GM23338 (cell line): ENCODE measurements around the gene IRF5. TPM values are rescaled to one million over a fixed set of nuclear protein-coding genes. Genes with fewer than 3 reads are reported as not detected.
A peak's percentile ranks its signal among the peaks of the same experiment; 100 is the strongest.

ENCODE experiments used
- ATAC-seq: fragments of 200-7000 bp; cut with Tn5 transposase; 3 replicates; pipeline ENCODE4 v1.9.1; 2020
- DNase-seq: peaks from one replicate; pipeline ENCODE4 v3.0.0-alpha.2; 2015; ENCODE audit warnings: low spot score
- H2AFZ ChIP-seq: fragments of 200-600 bp; sonication (generic); 2 replicates; pipeline ENCODE4 v1.8.0; 2016; ENCODE audit warnings: antibody characterized with exemption, mild to moderate bottlenecking, moderate library complexity
- H3F3A ChIP-seq: fragments of 200-600 bp; sonication (generic); replicated peaks from 2 replicates; pipeline ENCODE4 v1.8.0; 2017; ENCODE audit warnings: antibody characterized with exemption, mixed run types, low read depth
- H3K27ac ChIP-seq: fragments of 200-600 bp; sonication (generic); 2 replicates; pipeline ENCODE4 v1.6.1; 2016; ENCODE audit warnings: low read depth
- H3K27me3 ChIP-seq: fragments of 200-600 bp; sonication (generic); 2 replicates; pipeline ENCODE4 v1.8.0; 2016; ENCODE audit warnings: mild to moderate bottlenecking, mixed run types, moderate library complexity; ENCODE audit not compliant: insufficient read depth
- H3K36me3 ChIP-seq: fragments of 200-600 bp; sonication (generic); 2 replicates; pipeline ENCODE4 v1.8.0; 2016; ENCODE audit warnings: mild to moderate bottlenecking; ENCODE audit not compliant: insufficient read depth
- H3K4me1 ChIP-seq: fragments of 200-600 bp; sonication (generic); 2 replicates; pipeline ENCODE4 v1.8.0; 2016; ENCODE audit warnings: mild to moderate bottlenecking, moderate library complexity; ENCODE audit not compliant: insufficient read depth
- H3K4me2 ChIP-seq: fragments of 200-600 bp; sonication (generic); 2 replicates; pipeline ENCODE4 v1.7.1; 2017; ENCODE audit warnings: mixed run types
- H3K4me3 ChIP-seq: fragments of 200-600 bp; sonication (generic); 2 replicates; pipeline ENCODE4 v1.6.1; 2016; ENCODE audit warnings: mixed run types
- H3K79me2 ChIP-seq: fragments of 200-600 bp; sonication (generic); replicated peaks from 2 replicates; pipeline ENCODE4 v1.8.0; 2017; ENCODE audit warnings: mild to moderate bottlenecking; ENCODE audit not compliant: insufficient read depth
- H3K9me2 ChIP-seq: fragments of 200-600 bp; sonication (generic); 2 replicates; pipeline ENCODE4 v1.8.0; 2017; ENCODE audit not compliant: insufficient read depth
- H4K20me1 ChIP-seq: fragments of 200-600 bp; sonication (generic); replicated peaks from 2 replicates; pipeline ENCODE4 v1.8.0; 2017; ENCODE audit warnings: mild to moderate bottlenecking; ENCODE audit not compliant: insufficient read depth
- H3K27ac Mint-ChIP-seq: 2 replicates; pipeline ENCODE4 v1.8.0; 2020; ENCODE audit warnings: inconsistent platforms, mild to moderate bottlenecking, moderate library complexity, mixed read lengths
- H3K27me3 Mint-ChIP-seq: 3 replicates; pipeline ENCODE4 v1.8.0; 2022; ENCODE audit warnings: low read depth, mild to moderate bottlenecking, moderate library complexity, mixed read lengths, inconsistent platforms; ENCODE audit not compliant: insufficient read depth, poor library complexity
- H3K36me3 Mint-ChIP-seq: 3 replicates; pipeline ENCODE4 v1.8.0; 2021; ENCODE audit warnings: low read depth, mild to moderate bottlenecking, inconsistent platforms, moderate library complexity, mixed read lengths
- H3K4me1 Mint-ChIP-seq: 3 replicates; pipeline ENCODE4 v1.8.0; 2020; ENCODE audit warnings: mild to moderate bottlenecking, inconsistent platforms, mixed read lengths
- H3K4me3 Mint-ChIP-seq: 3 replicates; pipeline ENCODE4 v1.8.0; 2021; ENCODE audit warnings: moderate library complexity, mild to moderate bottlenecking, inconsistent platforms, mixed read lengths
- H3K9me3 Mint-ChIP-seq: 3 replicates; pipeline ENCODE4 v1.8.0; 2020; ENCODE audit warnings: moderate library complexity, mild to moderate bottlenecking, inconsistent platforms, mixed read lengths
- CTCF ChIP-seq, 2 experiments: fragments of 200-600 bp in 1 of 2; sonication (generic) in 1 of 2; conservative IDR thresholded peaks; 2 replicates each; pipeline versions ENCODE4 v1.5.1 to v1.6.1; 2016 to 2017; ENCODE audit warnings: antibody characterized with exemption in 2 of 2, low read depth in 2 of 2, mild to moderate bottlenecking in 2 of 2, moderate library complexity in 1 of 2
- ETS1 ChIP-seq: IDR thresholded peaks from 2 replicates; pipeline ENCODE4 v1.6.1; 2016; ENCODE audit warnings: antibody characterized with exemption
- EZH2 ChIP-seq: fragments of 200-600 bp; sonication (generic); IDR thresholded peaks from one replicate; pipeline ENCODE4 v1.8.0; 2017; ENCODE audit warnings: antibody characterized with exemption, mild to moderate bottlenecking, low read depth; ENCODE audit not compliant: unreplicated experiment
- polyA plus RNA-seq: library from polyadenylated mRNA; unstranded; fragments of >200 nt; fragmentation: Nextera tagmentation; extraction: Ambion mirVana; gene quantifications from 2 replicates; pipeline ENCODE4 v1.2.1, GENCODE V29; 2016
- total RNA-seq: library from RNA; depleted of rRNA; stranded (reverse); fragments of >200 nt; shearing (Covaris generic); gene quantifications from 2 replicates; pipeline ENCODE4 v1.2.3, GENCODE V29; 2014

IRF5 gene
- total and polyA plus RNA-seq, 2 experiments from 2014 or later, result 0.37 to 3.7 TPM

- H3K36me3 ChIP-seq, result no peaks in the 10 kb centered on the region
- DNase-seq (no peak), ATAC-seq (no peak)
- peaks cover 5% of the 10 kb centered on the region for H3K4me1 ChIP-seq
- Mint-ChIP-seq H3K27ac (no peak overlapping the region), H3K36me3 (no peaks in the 10 kb centered on the region; the same call in 2 of the 3 replicates), H3K4me3 (no peak overlapping the region), H3K27me3 (peaks cover 41% of the 10 kb centered on the region), H3K9me3 (no peaks in the 10 kb centered on the region; the same call in 2 of the 3 replicates), H3K4me1 (peaks cover 24% of the 10 kb centered on the region)
- H4K20me1 ChIP-seq, result no peaks in the 10 kb centered on the region
- H2AFZ ChIP-seq, result no peak overlapping the region
- H3K79me2 ChIP-seq, result no peaks in the 10 kb centered on the region
- H3K27ac ChIP-seq, result no peak overlapping the region
- no peak overlapping the region for H3K4me3 ChIP-seq
- 0 out of 2 replicates have a peak, but pooled peaks cover 3% of the 10 kb centered on the region for H3F3A ChIP-seq
- TF ChIP-seq ETS1, result no peak
- no peak for TF ChIP-seq CTCF (conservative IDR thresholded peaks at IDR 0.05; ENCODE audit: low read depth in 2 of 2)
- peaks cover 45% of the 10 kb centered on the region for H3K27me3 ChIP-seq
- H3K4me2 ChIP-seq, result no peak overlapping the region
- H3K9me2 ChIP-seq, result no peaks in the 10 kb centered on the region
Observed at GRCh38 chr7:128919241-128919640, 18.5 kb upstream of the IRF5 start.

GRCh38 chr7:128919881-128920799 lies 17.6 kb upstream of the IRF5 start:
- Histone ChIP-seq H3K27ac (no peak overlapping the region), H3K4me2 (peak overlapping the region; percentile 5; the same call in 1 of the 2 replicates), H3K36me3 (no peaks in the 10 kb centered on the region), H3K27me3 (peaks cover 37% of the 10 kb centered on the region), H4K20me1 (no peaks in the 10 kb centered on the region), H3K4me1 (no peaks in the 10 kb centered on the region; the same call in 1 of the 2 replicates), H3K79me2 (no peaks in the 10 kb centered on the region), H3K4me3 (no peak overlapping the region), H3K9me2 (no peaks in the 10 kb centered on the region), H3F3A (0 out of 2 replicates have a peak, but pooled peaks cover 3% of the 10 kb centered on the region), H2AFZ (peak overlapping the region; percentile 44; the same call in 1 of the 2 replicates)
- Mint-ChIP-seq H3K36me3 (no peaks in the 10 kb centered on the region; the same call in 2 of the 3 replicates), H3K4me1 (peaks cover 21% of the 10 kb centered on the region), H3K4me3 (no peak overlapping the region), H3K27ac (no peak overlapping the region), H3K27me3 (peaks cover 34% of the 10 kb centered on the region), H3K9me3 (no peaks in the 10 kb centered on the region; the same call in 2 of the 3 replicates)
- TF ChIP-seq EZH2 (no peak), CTCF (conservative IDR thresholded peaks at IDR 0.05; ENCODE audit: low read depth in 2 of 2) (peak; percentile 18 to 59; a peak in 2 of 4 replicates)
- DNase-seq, result peak; percentile 59
- peak; percentile 32 for ATAC-seq
